GM12878 (cell line): ENCODE data around the gene NAT14. TPM values are rescaled to one million over a fixed set of nuclear protein-coding genes. Genes with fewer than 3 reads are reported as not detected.

ENCODE experiments used
- ATAC-seq: fragments of 200-7000 bp; cut with Tn5 transposase; 3 replicates; pipeline ENCODE4 v1.9.1; 2020; ENCODE audit warnings: mild to moderate bottlenecking, moderate library complexity
- BruUV-seq: library from RNA; stranded (reverse); fragments of 400-500 nt; replicated peaks from 2 replicates; lab custom pipeline; 2021; lab: Mats Ljungman, UMichigan
- CTCF ChIA-PET: fragments of 300-600 bp; sonication (Branson Sonifier 250); formaldehyde crosslinking; extraction: SDS; loops from one replicate; lab custom pipeline; 2021; ENCODE audit warnings: inconsistent platforms; lab: Yijun Ruan, JAX
- POLR2A ChIA-PET: fragments of 350-600 bp; formaldehyde crosslinking; extraction: SDS; loops from one replicate; lab custom pipeline; 2021; ENCODE audit warnings: inconsistent platforms; lab: Charles Lee
- RAD21 ChIA-PET: fragments of 300-600 bp; sonication (Branson Sonifier 250); formaldehyde crosslinking; loops from one replicate; lab custom pipeline; 2023; ENCODE audit warnings: antibody characterized with exemption; ENCODE audit not compliant: unreplicated experiment; lab: Charles Lee
- SMC1A ChIA-PET: fragments of 300-600 bp; sonication (Branson Sonifier 250); formaldehyde crosslinking; loops from one replicate; lab custom pipeline; 2023; ENCODE audit not compliant: unreplicated experiment, uncharacterized antibody; lab: Charles Lee
- DNase-seq: peaks from one replicate; pipeline ENCODE4 v3.0.0-alpha.2; 2011; ENCODE audit warnings: low read depth, low spot score
- FAIRE-seq: peaks from 3 replicates; lab custom pipeline; 2011; peaks lifted over from hg19 to GRCh38; lab: Jason Lieb, UNC
- H2AFZ ChIP-seq: 2 replicates; pipeline ENCODE4 v1.6.0; 2011; ENCODE audit warnings: low read depth, low read length, control low read depth; ENCODE audit not compliant: control insufficient read depth
- H3K27ac ChIP-seq: 2 replicates; pipeline ENCODE4 v1.5.1; 2011; ENCODE audit warnings: control low read depth; ENCODE audit not compliant: control insufficient read depth, insufficient read depth
- H3K27me3 ChIP-seq, 2 experiments: replicated peaks in 1 of 2; 2 replicates each; pipeline versions ENCODE4 v1.6.0 to v1.6.1; 2011; ENCODE audit warnings: low read length in 1 of 2; ENCODE audit not compliant: control insufficient read depth in 2 of 2, insufficient read depth in 2 of 2
- H3K36me3 ChIP-seq, 2 experiments: 2 replicates each; pipeline ENCODE4 v1.5.1; 2011; ENCODE audit warnings: low read length in 1 of 2; ENCODE audit not compliant: control insufficient read depth in 2 of 2, insufficient read depth in 2 of 2
- H3K4me1 ChIP-seq: 2 replicates; pipeline ENCODE4 v1.6.1; 2011; ENCODE audit warnings: mild to moderate bottlenecking, low read length, moderate library complexity, mixed read lengths; ENCODE audit not compliant: control insufficient read depth, insufficient read depth
- H3K4me2 ChIP-seq: 2 replicates; pipeline ENCODE4 v1.6.0; 2011; ENCODE audit warnings: control low read depth; ENCODE audit not compliant: control insufficient read depth, insufficient read depth
- H3K4me3 ChIP-seq: fragments of 200-600 bp; sonication (generic); 2 replicates; pipeline ENCODE4 v1.5.1; 2016
- H3K79me2 ChIP-seq: 2 replicates; pipeline ENCODE4 v1.6.0; 2011; ENCODE audit warnings: low read length; ENCODE audit not compliant: control insufficient read depth, insufficient read depth
- H3K9ac ChIP-seq: 2 replicates; pipeline ENCODE4 v1.8.0; 2011; ENCODE audit warnings: low read length, control low read depth, mixed read lengths; ENCODE audit not compliant: control insufficient read depth, insufficient read depth
- H3K9me3 ChIP-seq: replicated peaks from 3 replicates; pipeline ENCODE4 v1.5.1; 2011; ENCODE audit warnings: mild to moderate bottlenecking, low read length; ENCODE audit not compliant: control insufficient read depth, insufficient read depth
- H4K20me1 ChIP-seq: 2 replicates; pipeline ENCODE4 v1.6.0; 2011; ENCODE audit not compliant: control insufficient read depth, insufficient read depth
- CEBPB ChIP-seq, 2 experiments: fragments of 150-350 bp in 1 of 2; IDR thresholded peaks; 2 replicates each; pipeline ENCODE4 v1.6.1; 2012 to 2014; ENCODE audit warnings: low read depth in 2 of 2, low read length in 2 of 2, borderline replicate concordance in 1 of 2, inconsistent platforms in 1 of 2
- EP300 ChIP-seq, 2 experiments: fragments of 150-350 bp in 1 of 2; IDR thresholded peaks; 2 replicates each; pipeline ENCODE4 v1.6.1; 2011 to 2012; ENCODE audit warnings: low read depth in 2 of 2, low read length in 2 of 2, borderline replicate concordance in 1 of 2, improper control_type of control experiment in 1 of 2, inconsistent platforms in 1 of 2; ENCODE audit not compliant: control insufficient read depth in 1 of 2
- ESRRA ChIP-seq: IDR thresholded peaks from 2 replicates; pipeline ENCODE4 v1.6.1; 2012; ENCODE audit warnings: mild to moderate bottlenecking, low read length, improper control_type of control experiment
- IRF3 ChIP-seq: fragments of 450-650 bp; IDR thresholded peaks from 2 replicates; pipeline ENCODE4 v1.6.1; 2014; ENCODE audit warnings: mild to moderate bottlenecking
- KAT2A ChIP-seq: conservative IDR thresholded peaks from 2 replicates; pipeline ENCODE4 v1.6.1; 2011; ENCODE audit warnings: low read depth, low read length; ENCODE audit not compliant: control insufficient read depth
- RAD51 ChIP-seq: fragments of 450-650 bp; IDR thresholded peaks from 2 replicates; pipeline ENCODE4 v1.6.1; 2016; ENCODE audit warnings: moderate library complexity, mild to moderate bottlenecking, inconsistent platforms
- SIN3A ChIP-seq: IDR thresholded peaks from 2 replicates; pipeline ENCODE4 v1.6.1; 2012; ENCODE audit warnings: low read depth, low read length, improper control_type of control experiment
- SKIL ChIP-seq: fragments of 450-650 bp; IDR thresholded peaks from 2 replicates; pipeline ENCODE4 v1.6.1; 2017; ENCODE audit warnings: mild to moderate bottlenecking, low read depth, inconsistent platforms; ENCODE audit not compliant: poor library complexity, severe bottlenecking
- ZNF207 ChIP-seq: fragments of 450-650 bp; IDR thresholded peaks from 2 replicates; pipeline ENCODE4 v1.6.1; 2014; ENCODE audit warnings: antibody characterized with exemption, mild to moderate bottlenecking, borderline replicate concordance
- WGBS: methylation state at CpG from one replicate; pipeline ENCODE4 v1.1.6; 2016; ENCODE audit warnings: low lambda C conversion rate; ENCODE audit not compliant: insufficient replicate concordance, insufficient coverage; ENCODE audit errors: missing lambda C conversion rate; 5-methylcytosine and 5-hydroxymethylcytosine counted together
- in situ Hi-C: fragments of 300-500 bp; cut with MboI; formaldehyde crosslinking; loops from 9 replicates; pipeline ENCODE4 v1.14.3; 2018; ENCODE audit warnings: mixed read lengths
- intact Hi-C: fragments of 100-400 bp; cut with micrococcal nuclease; formaldehyde crosslinking; loops from one replicate; pipeline ENCODE4 v1.14.2; 2022; ENCODE audit not compliant: unreplicated experiment
- polyA plus RNA-seq, 11 experiments: library from polyadenylated mRNA; depleted of rRNA in 4 of 11; unstranded in 6 of 11; stranded (reverse) in 5 of 11; fragments of >200 nt; fragmentation: Nextera tagmentation in 4 of 11; fragmentation: Illumina TruSeq in 1 of 11; extraction: Ambion mirVana in 4 of 11; extraction: Trizol in 1 of 11; gene quantifications; 1 replicate in 1 of 11; 2 replicates in 10 of 11; pipeline versions ENCODE4 v1.2.1 to v1.2.3, GENCODE V29; 2011 to 2016; ENCODE audit warnings: inconsistent platforms in 2 of 11, missing spikeins in 2 of 11, low read depth in 1 of 11
- total RNA-seq, 4 experiments: library from RNA; depleted of rRNA in 3 of 4; stranded (reverse); fragments of >200 nt in 3 of 4; fragmentation: Illumina TruSeq in 1 of 4; extraction: Trizol in 1 of 4; gene quantifications; 2 replicates each; pipeline versions ENCODE4 v1.2.1 to v1.2.3, GENCODE V29; 2013 to 2021

The NAT14 gene
- total and polyA plus RNA-seq, 10 of the 15 experiments (the other 5 are each of a cell fraction or from before 2014, with no cell fraction given) = 0.87 to 23.6 (median 9.7) TPM

GRCh38 chr19:55455576-55456235 lies 29.3 kb upstream of the NAT14 start:
- intact Hi-C loops (no loop called here), in situ Hi-C loops (no loop called here)
- Histone ChIP-seq H3K4me2 (no peak overlapping the region), H3K79me2 (peaks cover 6% of the 10 kb centered on the region), H3K4me3 (no peak overlapping the region), H3K4me1 (no peaks in the 10 kb centered on the region), H4K20me1 (peaks cover 4% of the 10 kb centered on the region; the same call in 1 of the 2 replicates), H3K9me3 (no peaks in the 10 kb centered on the region), H3K36me3 (peaks cover 3 to 4% of the 10 kb centered on the region in 2 experiments), H3K27ac (no peak overlapping the region), H3K9ac (no peak overlapping the region), H3K27me3 (no peaks in the 10 kb centered on the region; a peak in 2 of 4 replicates), H2AFZ (no peak overlapping the region)
- ChIA-PET POLR2A (no interaction called here), SMC1A (no interaction called here), RAD21 (no interaction called here), CTCF (interaction anchor here (0.6 kb wide), 1 partner anchor 198 kb away, joined by 4 read pairs; no protein-coding TSS in a partner anchor)
- TF ChIP-seq ESRRA (no peak), ZNF207 (no peak), CEBPB (IDR thresholded peaks at IDR 0.05; ENCODE audit: borderline replicate concordance in 1 of 2, low read depth in 2 of 2, low read length in 2 of 2) (no peak), EP300 (IDR thresholded peaks at IDR 0.05; ENCODE audit: borderline replicate concordance in 1 of 2, control insufficient read depth in 1 of 2, low read depth in 2 of 2, low read length in 2 of 2) (no peak), SIN3A (no peak), KAT2A (no peak), RAD51 (no peak), SKIL (no peak), IRF3 (no peak)
- ATAC-seq (no peak), DNase-seq (no peak), FAIRE-seq (no peak)
- WGBS = 79% methylated on average over 11 of the region's 11 CpGs
- BruUV-seq = no TSS peak
